ENCODE results near the gene P4HA1. TPM values are rescaled to one million over a fixed set of nuclear protein-coding genes. Genes with fewer than 3 reads are reported as not detected.
"Not testable (repeated sequence)": the region's sequence is repeated elsewhere in the genome, so short reads cannot be mapped to it uniquely, and the experiment has no call there.

P4HA1 gene
- total RNA-seq, 4 donors from 2014 or later: 5.0 to 13.8 (median 12.3) TPM

DNA sequence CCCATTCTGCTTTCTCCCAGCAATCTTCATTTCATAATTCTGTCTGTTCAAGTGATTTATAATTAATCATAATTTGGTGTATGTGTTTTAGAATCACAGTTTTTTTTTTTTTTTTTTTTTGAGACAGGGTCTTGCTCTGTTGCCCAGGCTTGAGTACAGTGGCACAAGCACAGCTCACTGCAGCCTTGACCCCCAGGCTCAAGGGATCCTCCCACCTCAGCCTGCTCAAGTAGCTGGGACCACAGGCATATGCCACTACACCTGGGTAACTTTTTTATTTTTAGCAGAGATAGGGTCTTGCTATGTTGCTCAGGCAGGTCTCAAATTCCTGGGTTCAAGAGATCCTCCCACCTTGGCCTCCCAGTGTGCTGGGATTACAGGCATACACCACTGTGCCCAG is 92.8 kb downstream of the P4HA1 start:
- intact Hi-C loops (cut with DNase I): no loop called here
- no peak overlapping the region for H3K4me3 ChIP-seq
- no peak overlapping the region for H3K27ac ChIP-seq
- TF ChIP-seq CTCF (IDR thresholded peaks at IDR 0.05) (no peak), POLR2A (IDR thresholded peaks at IDR 0.05) (no peak)
- H3K9me3 ChIP-seq: no peaks in the 10 kb centered on the region
- no peaks in the 10 kb centered on the region for H3K27me3 ChIP-seq
- peaks cover 0 to 51% (median 0%) of the 10 kb centered on the region in 3 donors for H3K36me3 ChIP-seq
- no peaks in the 10 kb centered on the region for H3K4me1 ChIP-seq
- no peak for DNase-seq

DNA sequence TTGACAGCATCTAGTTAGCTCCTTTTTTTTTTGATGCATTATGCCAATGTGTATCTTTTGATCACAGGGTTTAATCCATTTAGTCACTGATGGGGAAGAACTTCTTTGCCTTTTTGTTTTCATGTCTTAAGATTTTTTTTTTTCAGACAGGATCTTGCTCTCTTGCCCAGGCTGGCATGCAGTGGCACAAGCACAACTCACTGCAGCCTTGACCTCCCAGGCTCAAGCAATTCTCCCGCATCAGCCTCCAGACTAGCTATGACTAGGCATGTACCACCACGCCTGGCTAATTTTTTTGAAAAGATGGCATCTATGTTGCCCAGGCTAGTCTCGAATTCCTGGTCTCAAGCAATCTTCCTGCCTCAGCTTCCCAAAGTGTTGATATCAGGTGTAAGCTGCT is 95.7 kb downstream of the P4HA1 start:
- Histone ChIP-seq H3K36me3 (peaks cover 0 to 23% (median 0%) of the 10 kb centered on the region in 3 donors), H3K27me3 (no peaks in the 10 kb centered on the region), H3K9me3 (no peaks in the 10 kb centered on the region), H3K4me1 (no peaks in the 10 kb centered on the region), H3K27ac (no peak overlapping the region), H3K4me3 (no peak overlapping the region)
- TF ChIP-seq CTCF (IDR thresholded peaks at IDR 0.05) (no peak), POLR2A (IDR thresholded peaks at IDR 0.05) (no peak)
- WGBS, 2 donors: 56 to 69% methylated on average over 3 of the region's 3 CpGs
- intact Hi-C loops (cut with DNase I): no loop called here
- DNase-seq: no peak

DNA sequence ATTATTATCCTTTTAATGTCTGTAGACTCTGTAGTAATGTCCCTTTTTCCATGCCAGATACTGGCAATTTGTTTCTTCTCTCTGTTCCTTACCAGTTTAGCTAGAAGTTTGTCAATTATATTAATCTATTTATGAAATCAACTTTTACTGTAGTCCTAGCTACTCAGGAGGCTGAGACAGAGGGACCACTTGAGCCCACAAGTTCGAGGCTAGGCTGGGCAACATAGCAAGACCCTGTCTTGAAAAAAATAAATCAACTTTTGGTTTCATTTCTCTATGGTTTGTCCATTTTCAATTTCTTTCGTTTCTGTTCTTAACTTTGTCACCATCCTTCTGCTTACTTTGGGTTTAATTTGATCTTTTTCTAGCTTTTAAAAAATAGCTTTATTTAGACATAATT is 99.6 kb downstream of the P4HA1 start:
- Histone ChIP-seq H3K27ac (no peak overlapping the region), H3K4me3 (no peak overlapping the region), H3K4me1 (no peaks in the 10 kb centered on the region), H3K27me3 (no peaks in the 10 kb centered on the region), H3K36me3 (no peaks in the 10 kb centered on the region), H3K9me3 (no peaks in the 10 kb centered on the region)
- intact Hi-C loops (cut with DNase I): no loop called here
- no peak for DNase-seq
- TF ChIP-seq CTCF (IDR thresholded peaks at IDR 0.05) (no peak), POLR2A (IDR thresholded peaks at IDR 0.05) (no peak)
- 85 to 95% methylated on average over 2 of the region's 2 CpGs for WGBS, 2 donors

DNA sequence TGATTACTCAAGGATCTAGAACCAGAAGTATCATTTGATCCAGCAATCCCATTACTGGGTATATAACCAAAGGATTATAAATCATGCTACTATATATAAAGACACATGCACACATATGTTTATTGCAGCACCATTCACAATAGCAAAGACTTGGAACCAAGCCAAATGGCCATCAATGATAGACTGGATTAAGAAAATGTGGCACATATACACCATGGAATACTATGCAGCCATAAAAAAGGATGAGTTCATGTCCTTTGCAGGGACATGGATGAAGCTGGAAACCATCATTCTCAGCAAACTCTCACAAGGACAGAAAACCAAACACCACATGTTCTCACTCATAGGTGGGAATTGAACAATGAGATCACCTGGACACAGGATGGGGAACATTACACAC is 101.2 kb downstream of the P4HA1 start:
- H3K27ac ChIP-seq; H3K4me1 ChIP-seq; H3K9me3 ChIP-seq; H3K27me3 ChIP-seq; intact Hi-C loops (cut with DNase I); H3K4me3 ChIP-seq; DNase-seq; H3K36me3 ChIP-seq: not testable (repeated sequence)

DNA sequence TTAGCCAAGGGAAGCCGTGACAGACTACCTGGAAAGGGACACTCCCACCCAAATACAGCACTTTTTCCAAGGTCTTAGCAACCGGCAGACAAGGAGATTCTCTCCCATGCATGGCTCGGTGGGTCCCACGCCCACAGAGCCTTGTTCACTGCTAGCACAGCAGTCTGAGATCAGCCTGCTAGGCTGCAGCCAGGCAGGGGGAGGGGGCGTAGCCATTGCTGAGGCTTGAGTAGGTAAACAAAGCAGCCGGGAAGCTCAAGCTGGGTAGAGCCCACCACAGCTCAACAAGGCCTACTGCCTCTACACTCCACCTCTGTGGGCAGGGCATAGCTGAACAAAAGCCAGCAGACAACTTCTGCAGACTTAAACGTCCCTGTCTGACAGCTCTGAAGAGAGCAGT is 106.9 kb downstream of the P4HA1 start:
- H3K27me3 ChIP-seq; H3K9me3 ChIP-seq; H3K4me3 ChIP-seq; DNase-seq; H3K4me1 ChIP-seq; H3K36me3 ChIP-seq; H3K27ac ChIP-seq; intact Hi-C loops (cut with DNase I): not testable (repeated sequence)
- WGBS, 2 donors: 76% methylated on average over 2 of the region's 7 CpGs; no CpG with 5 or more reads in 1 of the 2 donors

DNA sequence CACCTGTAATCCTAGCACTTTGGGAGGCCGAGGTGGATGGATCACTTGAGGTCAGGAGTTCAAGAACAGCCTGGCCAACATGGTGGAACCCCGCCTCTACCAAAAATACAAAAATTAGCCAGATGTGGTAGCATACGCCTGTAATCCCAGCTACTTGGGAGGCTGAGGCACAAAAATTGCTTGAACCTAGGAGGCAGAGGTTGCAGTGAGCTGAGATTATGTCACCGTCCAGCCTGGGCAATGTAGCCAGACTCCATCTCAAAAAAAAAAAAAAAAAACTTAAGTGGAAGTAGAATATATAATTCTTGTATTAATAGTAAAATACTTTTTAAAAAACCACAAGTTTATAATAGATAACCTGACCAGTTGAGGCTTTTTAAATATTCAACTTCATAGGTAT is 112.0 kb downstream of the P4HA1 start:
- H3K27ac ChIP-seq; H3K4me1 ChIP-seq; DNase-seq; H3K9me3 ChIP-seq; intact Hi-C loops (cut with DNase I); H3K27me3 ChIP-seq; H3K4me3 ChIP-seq; H3K36me3 ChIP-seq: not testable (repeated sequence)
- 89 to 93% methylated on average over 4 of the region's 4 CpGs for WGBS, 2 donors

DNA sequence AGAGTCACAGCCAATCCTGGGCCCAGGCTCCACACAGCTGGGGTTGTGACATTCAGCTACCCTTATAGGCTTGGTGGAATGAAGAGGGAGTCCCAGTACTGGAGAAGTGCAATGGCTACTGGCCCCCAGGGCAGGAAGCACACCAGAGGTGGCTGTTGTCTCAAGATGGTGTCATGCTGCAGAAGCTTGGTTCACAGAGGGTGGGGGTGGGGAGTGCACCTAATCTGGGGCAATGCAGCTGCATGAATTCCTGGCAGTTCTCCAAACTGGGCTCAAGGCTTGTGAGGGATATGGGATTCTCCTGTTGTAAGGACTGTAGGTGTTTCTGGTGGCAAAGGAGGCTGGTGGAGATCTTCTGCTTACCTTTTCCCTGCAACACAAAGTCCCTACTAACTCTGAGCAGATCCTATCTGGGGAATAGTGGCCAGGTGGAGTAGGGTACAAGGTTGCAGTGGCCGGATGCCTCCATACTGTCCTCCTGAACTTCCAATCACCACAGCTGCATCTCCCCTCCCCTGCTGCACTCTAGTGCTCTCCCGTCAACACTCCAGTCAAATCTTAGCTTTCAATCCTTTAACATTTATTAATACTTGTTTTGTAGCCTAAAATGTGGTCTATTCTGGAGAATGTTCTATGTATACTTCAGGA is 114.7 kb downstream of the P4HA1 start:
- Histone ChIP-seq H3K4me1 (no peaks in the 10 kb centered on the region), H3K4me3 (no peak overlapping the region), H3K36me3 (no peaks in the 10 kb centered on the region), H3K9me3 (peaks cover 0 to 29% (median under 1%) of the 10 kb centered on the region in 3 donors), H3K27ac (no peak overlapping the region), H3K27me3 (peaks cover 0 to 6% (median 0%) of the 10 kb centered on the region in 4 donors)
- DNase-seq: no peak
- intact Hi-C loops (cut with DNase I): no loop called here
- 86 to 97% methylated on average over 2 of the region's 2 CpGs for WGBS, 2 donors
- TF ChIP-seq CTCF (IDR thresholded peaks at IDR 0.05) (no peak), POLR2A (IDR thresholded peaks at IDR 0.05) (no peak)
